H9 (cell line): ENCODE measurements around the gene FAM78A. TPM values are rescaled to one million over a fixed set of nuclear protein-coding genes. Genes with fewer than 3 reads are reported as not detected.

Experiments
- DNase-seq: peaks from one replicate; pipeline ENCODE4 v3.0.0-alpha.2; 2017
- H2AFZ ChIP-seq: one replicate; pipeline ENCODE4 v1.6.1; 2013; ENCODE audit warnings: mild to moderate bottlenecking, low read length, control low read depth, moderate library complexity
- H2AK5ac ChIP-seq: 2 replicates; pipeline ENCODE4 v1.6.1; 2013; ENCODE audit warnings: low read length, control low read depth, mixed read lengths; ENCODE audit not compliant: insufficient read length
- H2BK120ac ChIP-seq: one replicate; pipeline ENCODE4 v1.6.1; 2013; ENCODE audit warnings: low read depth, mild to moderate bottlenecking, low read length, control low read depth, inconsistent platforms; ENCODE audit not compliant: poor library complexity, severe bottlenecking
- H2BK12ac ChIP-seq: 2 replicates; pipeline ENCODE4 v1.6.1; 2013; ENCODE audit warnings: low read length, control low read depth, mixed read lengths, low read depth; ENCODE audit not compliant: insufficient read length
- H2BK15ac ChIP-seq: 2 replicates; pipeline ENCODE4 v1.6.1; 2013; ENCODE audit warnings: low read depth, low read length, control low read depth
- H2BK20ac ChIP-seq: one replicate; pipeline ENCODE4 v1.6.1; 2013; ENCODE audit warnings: low read depth, mild to moderate bottlenecking, low read length, control low read depth, inconsistent platforms; ENCODE audit not compliant: poor library complexity, severe bottlenecking
- H2BK5ac ChIP-seq: 2 replicates; pipeline ENCODE4 v1.6.1; 2013; ENCODE audit warnings: low read length, control low read depth, mixed read lengths; ENCODE audit not compliant: insufficient read length
- H3K14ac ChIP-seq: 2 replicates; pipeline ENCODE4 v1.6.1; 2013; ENCODE audit warnings: low read length, control low read depth; ENCODE audit not compliant: insufficient read depth
- H3K18ac ChIP-seq: 2 replicates; pipeline ENCODE4 v1.6.1; 2013; ENCODE audit warnings: low read depth, mild to moderate bottlenecking, mixed read lengths, low read length, control low read depth; ENCODE audit not compliant: insufficient read length
- H3K23ac ChIP-seq: 2 replicates; pipeline ENCODE4 v1.6.1; 2013; ENCODE audit warnings: low read length, control low read depth, mixed read lengths, low read depth; ENCODE audit not compliant: insufficient read length
- H3K23me2 ChIP-seq: 2 replicates; pipeline ENCODE4 v1.6.1; 2013; ENCODE audit warnings: low read depth, mild to moderate bottlenecking, mixed read lengths, low read length, control low read depth; ENCODE audit not compliant: insufficient read length, poor library complexity, severe bottlenecking
- H3K27ac ChIP-seq: 2 replicates; pipeline ENCODE4 v1.5.1; 2013; ENCODE audit warnings: low read length, control low read depth, mixed read lengths, low read depth; ENCODE audit not compliant: insufficient read length
- H3K27me3 ChIP-seq: 2 replicates; pipeline ENCODE4 v1.6.1; 2013; ENCODE audit warnings: low read length, control low read depth, inconsistent platforms; ENCODE audit not compliant: insufficient read depth
- H3K4ac ChIP-seq: 2 replicates; pipeline ENCODE4 v1.6.1; 2013; ENCODE audit warnings: low read depth, mild to moderate bottlenecking, control low read depth, inconsistent platforms, low read length, moderate library complexity
- H3K4me1 ChIP-seq: 2 replicates; pipeline ENCODE4 v1.6.1; 2013; ENCODE audit warnings: low read length, control low read depth, inconsistent platforms; ENCODE audit not compliant: insufficient read depth
- H3K4me2 ChIP-seq: 2 replicates; pipeline ENCODE4 v1.6.1; 2013; ENCODE audit warnings: low read length, control low read depth, mixed read lengths; ENCODE audit not compliant: insufficient read length, insufficient read depth
- H3K56ac ChIP-seq: 2 replicates; pipeline ENCODE4 v1.6.1; 2013; ENCODE audit warnings: low read depth, mild to moderate bottlenecking, mixed read lengths, low read length, control low read depth; ENCODE audit not compliant: insufficient read length
- H3K79me1 ChIP-seq: 2 replicates; pipeline ENCODE4 v1.6.1; 2013; ENCODE audit warnings: low read depth, mild to moderate bottlenecking, moderate library complexity, low read length, control low read depth, inconsistent platforms; ENCODE audit not compliant: insufficient read depth, poor library complexity, severe bottlenecking
- H3K79me2 ChIP-seq: 2 replicates; pipeline ENCODE4 v1.6.1; 2013; ENCODE audit warnings: low read length, control low read depth, inconsistent platforms; ENCODE audit not compliant: insufficient read depth
- H3K9ac ChIP-seq: 2 replicates; pipeline ENCODE4 v1.6.1; 2013; ENCODE audit warnings: low read length, control low read depth, mixed read lengths; ENCODE audit not compliant: insufficient read length; ENCODE audit errors: extremely low read depth
- H3K9me3 ChIP-seq: one replicate; pipeline ENCODE4 v1.6.1; 2013; ENCODE audit warnings: low read depth, low read length, inconsistent platforms; ENCODE audit not compliant: control insufficient read depth
- H3T11ph ChIP-seq: one replicate; pipeline ENCODE4 v1.6.1; 2013; ENCODE audit warnings: mild to moderate bottlenecking, low read length, control low read depth, inconsistent platforms
- H4K20me1 ChIP-seq: one replicate; pipeline ENCODE4 v1.6.1; 2013; ENCODE audit not compliant: control insufficient read depth, insufficient read length, insufficient read depth
- H4K5ac ChIP-seq: 2 replicates; pipeline ENCODE4 v1.6.1; 2013; ENCODE audit warnings: low read depth, mild to moderate bottlenecking, mixed read lengths, low read length, control low read depth; ENCODE audit not compliant: insufficient read length
- H4K8ac ChIP-seq: replicated peaks from 2 replicates; pipeline ENCODE4 v1.6.1; 2013; ENCODE audit warnings: low read length, control low read depth, mixed read lengths, low read depth; ENCODE audit not compliant: insufficient read length
- H4K91ac ChIP-seq: 2 replicates; pipeline ENCODE4 v1.6.1; 2013; ENCODE audit warnings: low read depth, mild to moderate bottlenecking, moderate library complexity, mixed read lengths, low read length, control low read depth; ENCODE audit not compliant: insufficient read length
- H3K27ac Mint-ChIP-seq, 3 experiments: 2 replicates in 2 of 3; 3 replicates in 1 of 3; pipeline ENCODE4 v1.8.0; 2020 to 2021; ENCODE audit warnings: mixed read lengths in 3 of 3, mild to moderate bottlenecking in 1 of 3, moderate library complexity in 1 of 3
- H3K27me3 Mint-ChIP-seq: 2 replicates; pipeline ENCODE4 v1.8.0; 2021; ENCODE audit warnings: low read depth, mild to moderate bottlenecking, moderate library complexity, mixed read lengths
- H3K36me3 Mint-ChIP-seq, 3 experiments: 2 replicates in 2 of 3; 3 replicates in 1 of 3; pipeline ENCODE4 v1.8.0; 2020 to 2021; ENCODE audit warnings: low read depth in 3 of 3, mixed read lengths in 3 of 3; ENCODE audit not compliant: insufficient read depth in 1 of 3
- H3K4me1 Mint-ChIP-seq, 2 experiments: 2 replicates each; pipeline ENCODE4 v1.8.0; 2020; ENCODE audit warnings: mixed read lengths in 2 of 2
- H3K4me3 Mint-ChIP-seq, 2 experiments: 2 replicates in 1 of 2; 3 replicates in 1 of 2; pipeline ENCODE4 v1.8.0; 2020 to 2021; ENCODE audit warnings: mild to moderate bottlenecking in 2 of 2, mixed read lengths in 2 of 2, moderate library complexity in 1 of 2
- H3K9me3 Mint-ChIP-seq, 2 experiments: 2 replicates in 1 of 2; 3 replicates in 1 of 2; pipeline ENCODE4 v1.8.0; 2020; ENCODE audit warnings: mild to moderate bottlenecking in 2 of 2, mixed read lengths in 2 of 2, moderate library complexity in 1 of 2
- CTCF ChIP-seq: fragments of 200-600 bp; sonication (generic); conservative IDR thresholded peaks from 3 replicates; pipeline ENCODE4 v1.8.0; 2021; ENCODE audit warnings: antibody characterized with exemption, mild to moderate bottlenecking
- WGBS: extraction: QIAGEN DNeasy Blood & Tissue Kit; methylation state at CpG from one replicate; pipeline ENCODE4 v1.1.7; 2013; ENCODE audit warnings: missing lambda C conversion rate, low lambda C conversion rate, mixed read lengths; ENCODE audit not compliant: insufficient read length; ENCODE audit errors: extremely low coverage; 5-methylcytosine and 5-hydroxymethylcytosine counted together
- total RNA-seq: library from RNA; stranded (reverse); gene quantifications from 2 replicates; pipeline ENCODE4 v1.2.1, GENCODE V29; 2021

FAM78A gene
- total RNA-seq, 1 experiment from 2014 or later = 1.9 TPM

DNA sequence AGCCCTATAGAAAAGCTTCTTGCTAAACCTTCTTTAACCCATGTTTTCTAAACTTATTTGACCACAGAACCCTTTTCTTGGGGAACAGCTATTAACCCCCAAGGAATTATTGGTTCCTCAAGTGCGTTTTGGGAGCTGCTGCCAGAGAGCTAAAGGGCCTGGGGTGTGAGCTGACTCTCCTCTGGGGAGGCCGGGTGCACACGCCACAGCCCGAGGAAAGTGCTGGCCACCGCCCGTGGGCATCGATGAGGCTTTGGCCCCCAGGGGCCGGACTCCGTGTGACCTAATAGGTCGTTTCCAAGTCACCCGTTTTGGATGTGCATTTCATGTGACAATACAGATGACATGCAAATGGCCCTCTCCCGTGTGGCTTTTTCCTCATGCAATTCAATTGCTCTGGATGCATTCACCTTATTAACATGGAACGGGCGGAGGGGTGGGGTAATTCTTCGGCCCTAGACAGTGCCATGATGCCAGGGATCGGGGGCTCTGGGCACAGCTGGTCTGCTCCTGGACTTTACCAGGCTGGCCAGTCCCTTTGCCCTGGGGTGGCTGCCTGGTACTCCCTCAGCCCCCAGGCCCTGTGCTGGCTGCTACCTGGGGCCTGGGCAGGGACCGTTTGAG lies 32.7 kb upstream of the FAM78A start:
- H2AFZ ChIP-seq = no peak overlapping the region
- no peak overlapping the region for H3K4me3 Mint-ChIP-seq
- H4K91ac ChIP-seq = no peak overlapping the region
- H3K18ac ChIP-seq = no peak overlapping the region
- H3K56ac ChIP-seq = no peak overlapping the region
- no peaks in the 10 kb centered on the region for H3K4me1 ChIP-seq
- H2BK15ac ChIP-seq = no peak overlapping the region
- H4K8ac ChIP-seq = no peak overlapping the region
- H3K79me1 ChIP-seq = no peaks in the 10 kb centered on the region
- no peak overlapping the region for H3K4ac ChIP-seq
- no peak overlapping the region for H3K14ac ChIP-seq
- no peak overlapping the region for H3T11ph ChIP-seq
- H2AK5ac ChIP-seq = no peak overlapping the region
- no peaks in the 10 kb centered on the region for H4K20me1 ChIP-seq
- H2BK5ac ChIP-seq = no peak overlapping the region
- H3K23me2 ChIP-seq = no peaks in the 10 kb centered on the region
- H3K27me3 ChIP-seq = no peaks in the 10 kb centered on the region
- no peak overlapping the region for H2BK120ac ChIP-seq
- no peak overlapping the region for H4K5ac ChIP-seq
- H3K4me2 ChIP-seq = no peak overlapping the region
- no peak overlapping the region for H3K27ac ChIP-seq
- H3K9me3 Mint-ChIP-seq = no peaks in the 10 kb centered on the region; a peak in 1 of 5 replicates
- no peak overlapping the region for H2BK12ac ChIP-seq
- no peaks in the 10 kb centered on the region for H3K79me2 ChIP-seq
- H3K36me3 Mint-ChIP-seq = peaks cover 0 to 4% (median 0%) of the 10 kb centered on the region in 3 experiments; a peak in 2 of 7 replicates
- no peak for DNase-seq
- no peak overlapping the region for H3K23ac ChIP-seq
- peaks cover 4% of the 10 kb centered on the region; the same call in 1 of the 2 replicates for H3K27me3 Mint-ChIP-seq
- no peaks in the 10 kb centered on the region for H3K9me3 ChIP-seq
- no peak overlapping the region for H3K9ac ChIP-seq
- H3K27ac Mint-ChIP-seq = no peak overlapping the region
- H3K4me1 Mint-ChIP-seq = peaks cover 14 to 15% of the 10 kb centered on the region in 2 experiments
- WGBS = no CpG with 5 or more reads among the region's 17 CpGs
- no peak for TF ChIP-seq CTCF
- no peak overlapping the region for H2BK20ac ChIP-seq
